T1000 (cell line): Measurements from ENCODE around the gene DDR1.
"Not testable (repeated sequence)": the region's sequence is repeated elsewhere in the genome, so short reads cannot be mapped to it uniquely, and the experiment has no call there.

Experiments
- DNase-seq: peaks from one replicate; lab custom pipeline; 2025; ENCODE audit warnings: mixed read lengths; lab: John Stamatoyannopoulos, UW

DDR1 gene

DNA sequence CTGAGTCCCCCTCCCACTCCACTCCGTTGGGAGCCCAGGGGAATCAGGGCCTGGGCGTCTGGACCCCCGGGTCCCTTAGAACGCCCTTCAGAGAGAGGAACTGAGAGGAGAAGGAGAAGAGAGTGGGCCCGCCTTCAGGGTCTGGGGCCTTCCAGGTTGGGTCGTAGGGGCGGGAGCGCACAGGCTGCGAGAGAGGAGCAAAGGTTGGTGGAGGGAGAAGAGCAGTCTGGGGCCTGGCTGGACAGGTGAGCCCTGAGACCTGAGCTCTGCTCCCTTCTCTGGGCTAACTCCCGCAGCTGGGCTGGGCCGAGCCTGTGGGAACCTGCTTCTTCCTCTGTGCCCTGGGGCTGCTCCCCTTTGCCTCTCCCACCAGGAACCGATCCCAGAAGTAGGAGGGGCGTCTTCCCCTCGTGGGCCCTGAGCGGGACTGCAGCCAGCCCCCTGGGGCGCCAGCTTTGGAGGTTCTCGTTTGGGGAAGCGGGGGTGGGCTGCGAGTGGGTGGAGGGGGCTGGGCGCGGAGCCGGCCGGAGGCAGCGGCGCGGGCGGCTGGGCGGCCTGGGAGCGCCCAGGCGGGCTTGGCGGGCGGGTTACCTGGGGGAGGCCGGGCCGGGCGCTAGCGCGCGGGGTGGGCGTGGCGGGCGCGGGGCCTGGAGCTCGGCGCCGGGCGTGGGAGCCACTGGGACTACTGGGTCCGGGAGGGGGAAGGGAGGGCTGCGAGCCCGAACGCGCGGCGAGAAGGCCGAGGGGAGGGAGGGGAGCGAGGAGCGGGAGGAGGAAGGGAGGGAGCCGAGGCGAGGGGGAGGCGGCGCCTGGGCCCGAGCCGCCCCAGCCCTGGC lies at the start of gene DDR1:
TSS of gene DDR1 (plus strand) at position 835 of the 836 bp plus-strand sequence. CDS start 4,211 bp downstream, outside the sequence.
- DNase-seq = peak; percentile 16

- DNase-seq = no peak
Observed at GRCh38 chr6:30834646-30835045, 49.7 kb upstream of the DDR1 start.

GRCh38 chr6:30835576-30835975 lies 48.7 kb upstream of the DDR1 start:
- no peak for DNase-seq

GRCh38 chr6:30836431-30836866 lies 47.9 kb upstream of the DDR1 start:
- DNase-seq = no peak

DNA sequence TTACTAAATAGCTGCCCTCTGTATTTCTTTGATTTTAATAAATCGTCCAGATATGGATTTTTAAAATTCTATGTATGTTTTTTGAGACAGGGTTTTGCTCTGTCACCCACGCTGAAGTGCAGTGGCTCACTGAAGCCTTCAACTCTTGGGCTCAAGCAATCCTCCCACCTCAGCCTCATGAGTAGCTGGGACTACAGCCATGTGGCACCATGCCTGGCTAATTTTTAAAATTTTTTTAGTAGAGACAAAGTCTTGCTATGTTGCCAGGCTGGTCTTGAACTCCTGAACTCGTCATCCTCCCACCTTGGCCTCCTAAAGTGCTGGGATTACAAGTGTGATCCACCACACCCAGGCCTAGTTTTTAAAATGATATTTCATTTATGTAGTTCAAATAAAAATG lies 47.4 kb upstream of the DDR1 start:
- DNase-seq = no peak

DNA sequence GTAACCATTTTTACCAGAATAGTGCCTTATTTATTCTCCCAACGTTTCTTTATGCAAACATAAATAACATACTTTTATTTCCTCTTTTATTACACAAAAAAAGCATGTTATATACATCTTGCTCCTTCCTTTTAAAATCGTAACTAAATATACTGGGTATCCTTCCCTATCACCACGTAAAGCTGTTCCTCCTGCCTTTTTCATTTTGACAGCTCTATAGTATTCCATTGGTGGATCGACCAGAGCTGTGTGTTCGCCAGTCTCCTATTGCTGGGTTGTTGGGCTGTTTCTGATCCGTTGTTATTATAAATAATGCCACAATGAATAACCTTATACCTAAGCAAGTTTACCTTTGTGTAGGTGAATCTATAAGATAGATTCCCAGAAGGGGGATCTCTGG lies 46.9 kb upstream of the DDR1 start:
- DNase-seq = no peak

- no peak for DNase-seq
Observed at GRCh38 chr6:30837870-30838269, 46.4 kb upstream of the DDR1 start.

- no peak for DNase-seq
Observed at GRCh38 chr6:30839671-30840070, 44.6 kb upstream of the DDR1 start.

- DNase-seq = no peak
Observed at GRCh38 chr6:30840084-30840934, 44.0 kb upstream of the DDR1 start.

DNA sequence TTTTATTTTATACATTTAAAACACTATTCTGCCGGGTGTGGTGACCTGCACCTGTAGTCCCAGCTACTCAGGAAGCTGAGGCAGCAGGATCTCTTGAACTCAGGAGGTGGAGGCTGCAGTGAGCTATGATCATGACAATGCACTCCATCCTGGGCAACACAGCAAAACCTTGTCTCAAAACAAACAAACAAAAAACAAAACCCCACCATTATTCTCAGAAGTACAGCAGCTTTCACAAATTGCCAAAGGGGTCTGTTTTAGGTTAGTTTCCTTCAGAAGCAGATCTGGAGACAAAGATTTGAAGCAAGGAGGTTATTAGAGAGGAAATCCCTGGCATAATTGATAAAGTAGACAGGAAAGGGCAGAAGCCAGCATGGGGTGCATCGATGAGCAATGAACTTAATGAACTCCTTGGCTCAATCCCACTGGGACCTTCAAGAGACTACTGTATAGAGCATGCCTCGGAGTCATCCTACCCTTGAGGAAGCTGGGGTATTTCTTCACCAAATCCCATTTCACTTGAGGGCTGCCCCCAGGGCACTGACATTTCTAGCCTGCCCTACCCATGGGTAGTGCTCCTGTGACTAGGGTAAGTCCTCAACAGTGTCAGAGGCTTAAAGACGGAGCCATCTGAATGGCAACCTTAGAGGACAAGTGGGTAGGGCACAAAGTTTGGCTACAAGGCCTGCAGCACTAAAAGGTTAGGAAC lies 43.2 kb upstream of the DDR1 start:
- DNase-seq = no peak

GRCh38 chr6:30841644-30842504 lies 42.4 kb upstream of the DDR1 start:
- DNase-seq = no peak

- no peak for DNase-seq
Observed at GRCh38 chr6:30842754-30843610, 41.3 kb upstream of the DDR1 start.

DNA sequence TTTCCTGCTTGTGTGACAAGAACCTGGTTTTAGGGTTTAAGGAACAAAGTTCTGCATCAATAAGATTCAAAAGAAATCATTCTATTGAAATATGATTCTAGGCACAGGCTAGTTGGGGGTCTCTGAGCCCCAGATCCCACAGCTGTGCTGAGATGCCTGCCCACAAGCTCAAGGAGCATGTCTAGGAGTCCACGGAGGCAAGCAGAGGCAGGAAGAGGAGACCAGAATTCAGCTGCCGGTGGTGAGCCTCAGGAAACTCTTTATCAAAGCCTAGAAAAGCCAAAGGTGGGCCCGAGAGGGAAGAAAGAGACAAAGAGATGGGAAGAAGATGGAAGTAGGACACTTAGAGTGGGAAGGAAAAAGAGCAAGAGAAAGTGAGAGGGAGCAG lies 40.7 kb upstream of the DDR1 start:
- no peak for DNase-seq

GRCh38 chr6:30844118-30844535 lies 40.2 kb upstream of the DDR1 start:
- no peak for DNase-seq

GRCh38 chr6:30845183-30845582 lies 39.1 kb upstream of the DDR1 start:
- DNase-seq = no peak

GRCh38 chr6:30847421-30847970 lies 36.8 kb upstream of the DDR1 start:
- DNase-seq = no peak

DNA sequence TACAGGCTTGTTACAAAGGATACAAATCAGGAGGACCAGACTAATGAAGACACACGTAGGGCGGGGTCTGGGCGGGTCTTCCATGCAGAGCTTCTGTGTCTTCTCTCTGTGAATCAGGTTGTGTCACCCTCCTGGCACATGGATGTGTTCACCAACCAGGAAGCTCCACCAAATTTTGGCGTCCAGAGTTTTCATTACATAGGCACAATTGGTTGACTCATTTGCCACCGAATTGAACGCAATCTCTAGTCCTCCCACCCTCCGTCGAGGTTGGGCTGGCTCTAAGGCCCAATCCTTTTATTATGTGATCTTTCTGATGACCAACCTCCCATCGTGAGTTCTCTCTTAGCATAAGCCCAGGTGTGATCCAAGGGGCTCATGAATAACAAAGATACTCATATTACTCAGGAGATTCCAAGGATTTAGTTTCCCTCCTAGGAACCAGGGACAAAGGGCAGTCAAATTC lies 36.3 kb upstream of the DDR1 start:
- no peak for DNase-seq

GRCh38 chr6:30849903-30850651 lies 34.2 kb upstream of the DDR1 start:
- DNase-seq = no peak

GRCh38 chr6:30852459-30852858 lies 31.9 kb upstream of the DDR1 start:
- DNase-seq = not testable (repeated sequence)
